GM18907 (cell line): ENCODE results near the gene IFI6.
"Not testable (repeated sequence)": the region's sequence is repeated elsewhere in the genome, so short reads cannot be mapped to it uniquely, and the experiment has no call there.

Experiments used
- ATAC-seq: cut with Tn5 transposase; IDR thresholded peaks from one replicate; pipeline ENCODE4 v1.9.1; 2021; ENCODE audit warnings: mild to moderate bottlenecking, moderate library complexity; ENCODE audit not compliant: unreplicated experiment

The IFI6 gene

DNA sequence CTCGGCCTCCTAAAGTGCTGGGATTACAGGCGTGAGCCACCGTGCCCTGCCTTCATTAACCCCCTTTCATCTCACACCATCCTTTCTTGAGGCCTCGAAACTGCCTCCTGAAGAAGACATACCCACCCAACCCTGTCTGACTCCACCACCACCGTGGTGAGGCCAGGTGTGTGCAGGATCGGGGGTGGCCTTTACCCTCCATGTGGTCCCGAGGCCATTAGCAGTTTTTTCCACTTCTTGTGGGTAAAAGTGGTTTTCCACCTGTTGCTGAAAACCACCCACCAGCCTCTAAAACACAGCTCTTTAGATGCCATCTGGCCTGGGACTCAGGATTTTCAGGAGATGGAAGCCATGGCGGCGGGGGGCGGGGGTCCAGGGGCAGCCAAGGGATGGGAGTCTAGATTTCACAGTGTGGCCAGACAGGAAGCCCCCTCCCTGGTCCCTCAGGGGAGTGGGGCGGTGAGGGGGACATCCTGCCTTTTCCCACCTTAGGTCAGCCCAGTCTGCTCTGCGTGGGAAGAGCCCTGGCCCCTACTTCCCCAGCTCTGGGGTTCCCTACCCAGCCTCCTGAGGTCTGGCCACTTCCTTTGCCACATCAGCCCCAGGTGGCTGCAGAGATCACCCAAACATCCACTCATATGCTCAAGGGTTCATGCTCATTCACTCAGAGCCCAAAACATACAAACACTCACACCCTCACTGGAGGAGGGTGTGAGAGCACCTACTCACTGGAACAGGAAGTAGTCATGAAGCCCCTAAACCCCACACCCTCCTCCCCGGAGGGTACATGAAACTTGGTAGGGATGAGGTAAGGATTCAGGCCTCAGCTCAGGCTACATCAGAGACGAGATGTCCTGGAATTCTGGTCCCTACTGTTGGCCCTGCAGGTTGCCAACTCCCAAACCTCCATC is 39.4 kb downstream of the IFI6 start:
- ATAC-seq = peak; percentile 40

- peak; percentile 32 for ATAC-seq
These were observed 41.0 kb downstream of the IFI6 start for GRCh38 chr1:27630859-27631491.

DNA sequence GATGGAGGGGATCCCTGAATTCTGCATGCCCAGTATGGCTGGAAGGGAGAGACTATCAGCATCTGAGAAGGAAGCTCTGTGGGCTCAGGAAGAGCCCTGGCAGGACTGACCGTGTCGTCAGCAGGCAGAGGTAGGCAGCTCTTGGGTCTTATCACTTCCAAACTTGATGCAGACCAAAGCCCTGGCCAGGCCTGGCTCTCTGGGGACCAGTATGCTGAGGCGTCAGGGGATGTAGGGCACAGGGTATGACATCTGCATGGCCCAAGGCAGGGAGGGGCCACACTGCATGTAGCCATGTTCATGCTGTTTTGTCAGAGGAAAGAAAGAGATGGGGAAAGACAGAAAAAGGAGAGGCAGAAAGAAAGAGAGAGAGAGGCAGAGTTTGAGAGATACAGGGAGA is 43.3 kb downstream of the IFI6 start:
- ATAC-seq = no peak

DNA sequence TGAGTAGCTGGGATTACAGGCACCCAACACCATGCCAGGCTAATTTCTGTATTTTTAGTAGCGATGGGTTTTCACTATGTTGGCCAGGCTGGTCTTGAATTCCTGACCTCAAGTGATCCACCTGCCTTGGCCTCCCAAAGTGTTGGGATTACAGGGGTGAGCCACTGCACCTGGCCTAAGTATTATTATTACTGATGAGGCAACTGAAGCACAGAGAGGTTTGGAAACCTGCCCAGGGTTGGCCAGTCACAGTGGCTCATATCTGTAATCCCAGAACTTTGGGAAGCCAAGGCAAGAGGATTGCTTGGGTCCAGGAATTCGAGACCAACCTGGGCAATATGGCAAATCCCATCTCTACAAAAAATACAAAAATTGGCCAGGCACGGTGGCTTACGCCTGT is 44.3 kb downstream of the IFI6 start:
- not testable (repeated sequence) for ATAC-seq

DNA sequence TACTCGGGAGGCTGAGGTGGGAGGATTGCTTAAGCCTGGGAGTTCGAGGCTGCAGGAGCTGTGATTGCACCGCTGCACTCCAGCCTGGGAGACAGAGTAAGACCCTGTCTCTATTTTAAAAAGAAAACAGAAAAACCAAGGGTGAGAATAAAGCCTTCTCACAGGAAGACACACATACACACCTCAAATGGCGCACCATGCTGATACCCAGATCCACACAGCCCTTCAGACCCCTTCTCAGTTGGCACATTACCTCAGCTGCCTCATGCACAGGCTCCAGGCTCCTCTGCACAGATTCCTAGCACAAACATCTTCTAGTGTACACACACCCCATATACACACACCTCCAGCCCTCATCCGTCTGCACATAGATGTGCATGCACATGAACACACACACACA is 44.9 kb downstream of the IFI6 start:
- ATAC-seq = no peak

DNA sequence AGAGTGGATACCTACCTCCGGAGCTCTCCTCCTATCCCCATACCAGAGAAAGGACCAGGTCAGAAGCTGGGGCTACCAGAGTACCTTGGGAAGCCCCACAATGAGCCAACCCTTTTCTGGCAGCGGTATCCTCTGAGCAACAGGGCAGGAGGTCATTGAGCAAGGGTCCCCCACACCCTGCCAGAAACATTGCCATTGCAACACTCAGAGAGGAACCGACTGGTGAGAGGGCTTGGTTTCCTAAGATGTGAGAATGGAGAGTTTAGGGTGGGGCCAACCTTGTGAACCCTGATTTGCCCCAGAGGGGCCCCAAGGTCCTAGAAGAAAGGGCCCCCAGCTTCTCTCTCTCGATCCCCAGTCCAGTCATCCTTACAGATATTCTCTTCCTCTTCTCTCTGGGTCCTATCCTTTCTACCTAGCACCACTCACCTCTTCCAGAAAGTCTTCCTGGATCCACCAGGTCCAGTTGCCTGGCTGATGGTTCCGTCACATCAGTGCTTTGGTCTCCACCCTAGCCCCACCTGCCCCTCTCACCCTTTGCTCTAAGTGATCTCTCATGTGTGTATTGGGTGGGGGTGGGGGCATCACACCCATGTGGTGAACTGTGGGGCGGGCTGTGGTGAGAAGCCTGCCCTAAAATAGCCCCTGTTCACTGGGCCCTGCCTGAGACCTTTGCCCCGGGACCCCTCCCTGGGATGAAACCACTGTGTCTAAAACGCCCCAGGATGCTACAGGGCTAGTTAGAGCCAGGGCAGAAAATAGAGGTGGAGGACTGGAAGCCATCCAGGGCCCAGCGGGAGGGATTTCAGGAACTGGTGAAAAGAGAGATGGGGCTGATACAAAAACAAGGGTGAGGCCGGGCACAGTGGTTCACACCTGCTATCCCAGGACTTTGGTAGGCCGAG is 45.7 kb downstream of the IFI6 start:
- no peak for ATAC-seq

DNA sequence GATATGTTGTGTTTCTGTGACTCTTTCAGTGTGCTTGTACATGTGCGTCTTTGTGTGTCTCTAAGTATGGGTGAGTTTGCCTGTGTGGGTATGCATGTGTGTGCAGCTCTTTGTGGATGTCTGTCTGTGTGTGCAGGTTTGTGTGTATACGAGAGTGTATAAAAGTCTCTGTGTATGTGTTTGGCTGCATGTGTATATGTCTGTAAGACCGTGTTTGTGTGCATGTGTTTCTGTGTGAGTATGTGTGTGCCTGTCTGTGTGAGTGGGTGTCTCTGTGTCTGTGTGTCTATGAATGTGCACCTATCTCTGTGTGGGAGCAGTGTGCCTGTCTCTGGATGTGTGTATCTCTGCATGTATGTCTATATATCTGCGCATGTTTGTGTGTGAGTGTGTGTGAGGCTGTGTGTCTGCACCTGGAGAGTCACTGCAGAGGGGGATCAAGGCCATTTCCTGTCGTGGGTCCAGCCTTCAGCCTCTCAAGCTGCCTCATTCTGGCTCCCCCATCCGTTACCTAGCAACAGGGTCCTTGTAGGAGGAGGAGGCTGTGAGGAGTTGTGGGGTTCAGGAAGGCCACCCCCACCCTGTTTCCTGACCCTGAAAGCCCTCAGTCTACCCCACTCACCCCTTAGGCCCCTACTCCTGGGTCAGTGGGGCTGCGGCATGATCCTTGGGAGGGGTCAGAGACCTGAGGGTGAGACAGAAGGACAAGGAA is 47.4 kb downstream of the IFI6 start:
- ATAC-seq = peak; percentile 23

DNA sequence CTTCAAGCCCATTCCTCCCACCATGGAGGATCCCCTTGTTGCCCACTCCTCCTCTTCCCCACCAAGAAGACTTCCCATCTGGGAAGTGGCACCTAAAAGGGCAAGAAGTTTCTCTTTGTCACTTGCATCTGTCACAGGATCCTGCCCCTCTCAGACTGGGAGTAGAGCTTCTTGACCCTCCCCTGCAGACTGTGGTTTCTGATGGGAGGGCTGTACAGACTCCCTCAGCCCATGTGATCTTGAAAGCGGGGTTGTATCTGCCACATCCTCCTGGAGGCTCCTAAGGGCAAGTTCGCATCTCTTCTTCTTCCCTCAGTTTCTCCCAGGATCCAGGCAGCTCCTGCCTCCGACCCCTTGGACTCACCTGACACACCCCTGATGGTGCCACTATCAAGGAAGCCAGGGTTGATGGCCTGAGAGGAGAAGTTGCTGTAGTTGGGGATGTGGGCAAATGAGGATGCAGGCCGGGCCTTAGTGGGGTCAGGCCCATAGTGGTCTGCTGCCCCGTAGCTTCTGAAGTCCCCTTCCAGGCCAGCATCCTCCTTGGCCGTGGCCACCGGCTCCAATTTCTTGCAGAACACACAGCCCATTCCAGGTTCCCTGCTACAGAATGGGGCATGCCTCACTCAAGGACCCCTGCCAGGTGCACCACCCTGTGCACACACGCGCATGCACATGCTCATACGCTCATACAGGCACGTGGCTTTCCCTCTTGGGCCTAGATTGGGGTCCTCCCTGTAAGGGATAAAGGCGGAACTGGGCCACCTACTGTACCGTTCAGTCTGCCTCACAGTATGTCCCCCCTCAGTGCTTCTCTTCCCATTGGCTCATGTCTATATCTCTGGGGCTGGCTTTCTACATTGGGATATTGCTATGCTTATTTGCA is 48.4 kb downstream of the IFI6 start:
- no peak for ATAC-seq

GRCh38 chr1:27622828-27623227 is 49.2 kb downstream of the IFI6 start:
- no peak for ATAC-seq

DNA sequence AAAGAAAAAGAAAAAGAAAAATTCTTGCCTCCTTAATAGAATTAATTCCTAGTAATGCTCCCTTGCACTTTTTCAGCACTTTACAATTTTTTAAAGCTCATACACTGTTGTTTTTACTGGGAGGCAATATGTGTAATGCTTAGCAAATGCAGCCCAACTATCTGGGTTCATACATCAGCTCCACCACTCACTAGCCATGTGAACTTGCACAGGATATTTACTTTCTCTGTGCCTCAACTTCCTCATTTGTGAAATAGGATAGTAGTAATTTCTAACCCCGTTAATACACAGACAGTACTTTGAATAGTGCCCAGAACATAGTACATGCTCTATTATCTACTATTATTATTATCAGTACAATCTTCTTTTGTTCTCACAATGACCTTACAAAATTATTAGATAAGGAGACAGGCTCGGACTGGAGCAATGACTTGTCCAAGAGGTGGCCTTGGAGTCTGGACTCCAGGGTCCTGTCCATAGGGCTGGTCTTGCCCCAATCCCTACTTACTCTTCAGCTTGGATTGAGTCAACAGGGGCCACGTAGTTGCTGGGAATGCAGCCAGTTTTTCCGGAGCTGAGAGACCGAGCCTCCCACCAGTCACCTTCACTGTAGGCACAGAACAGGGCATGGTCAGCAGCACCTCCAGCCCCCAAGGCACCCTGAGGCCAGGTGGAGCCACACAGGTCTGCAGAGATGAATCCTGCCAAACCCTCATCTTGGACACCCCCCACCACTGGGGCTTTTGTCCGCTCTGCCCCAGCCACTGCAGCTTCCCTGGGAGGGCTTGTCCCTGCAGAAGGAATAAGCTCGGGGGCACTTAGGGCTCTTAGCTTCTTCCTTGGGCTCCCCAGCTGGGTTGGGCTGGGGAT is 50.7 kb downstream of the IFI6 start:
- no peak for ATAC-seq

GRCh38 chr1:27619782-27620438 is 52.1 kb downstream of the IFI6 start:
- not testable (repeated sequence) for ATAC-seq

GRCh38 chr1:27618341-27619082 is 53.5 kb downstream of the IFI6 start:
- ATAC-seq = no peak

DNA sequence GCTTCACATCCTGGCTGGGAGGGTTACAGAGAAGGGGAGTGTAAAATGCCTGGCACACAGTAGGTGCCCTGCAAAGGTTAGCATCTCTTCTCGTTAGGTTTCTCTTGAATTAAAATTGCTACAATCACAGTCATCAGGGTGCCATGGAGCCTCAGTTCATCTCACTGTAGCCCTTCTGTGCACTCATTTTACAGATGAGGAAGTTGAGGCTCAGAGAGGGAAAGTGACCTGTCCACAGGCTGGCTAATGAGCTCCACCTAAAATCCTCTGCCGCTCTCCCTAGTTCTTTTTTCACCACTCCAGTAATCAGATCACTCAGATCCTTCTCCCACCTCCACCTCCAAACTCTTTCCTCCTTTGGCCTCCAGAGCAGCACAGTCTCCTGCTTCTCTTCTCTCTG is 54.6 kb downstream of the IFI6 start:
- ATAC-seq = no peak

DNA sequence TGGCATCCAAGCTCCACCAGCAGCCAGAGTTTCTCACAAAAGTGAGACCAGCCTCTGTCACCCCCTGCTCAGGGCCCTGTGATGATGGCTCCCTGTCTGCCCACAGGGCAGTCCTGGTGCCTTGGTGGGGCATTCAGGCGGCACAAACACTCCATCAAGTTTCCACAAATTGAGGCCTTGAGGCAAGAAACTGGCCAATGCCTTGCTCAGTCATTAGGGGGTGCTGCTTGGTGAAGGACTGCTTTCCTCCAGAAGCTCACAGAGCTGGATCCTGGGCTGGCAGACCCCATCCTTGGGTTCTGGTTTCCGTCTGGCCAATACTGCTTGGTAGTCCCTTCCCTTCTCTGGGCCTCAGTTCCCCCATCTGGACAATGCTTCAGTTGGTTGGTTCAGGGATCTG is 55.6 kb downstream of the IFI6 start:
- ATAC-seq = no peak
